Coronary artery (tissue), 2 donors: ENCODE results near the gene DIP2B.

Experiments used
- DNase-seq: peaks from one replicate; pipeline ENCODE4 v3.0.0-alpha.2; 2017; ENCODE audit warnings: low spot score
- H3K27ac ChIP-seq, 2 donors: fragments of 200-600 bp; sonication (generic); one replicate each; pipeline ENCODE4 v1.5.1; 2016 to 2019
- H3K4me3 ChIP-seq: fragments of 200-600 bp; sonication (generic); 2 replicates; pipeline ENCODE4 v1.5.1; 2016; ENCODE audit warnings: mild to moderate bottlenecking, moderate library complexity
- CTCF ChIP-seq: fragments of 200-600 bp; sonication (generic); IDR thresholded peaks from one replicate; pipeline ENCODE4 v1.5.1; 2019; ENCODE audit warnings: antibody characterized with exemption

The DIP2B gene

GRCh38 chr12:50584135-50584534, 79.3 kb downstream of the DIP2B start:
- no peak for TF ChIP-seq CTCF
- Histone ChIP-seq H3K27ac (no peak overlapping the region), H3K4me3 (no peak overlapping the region)
- DNase-seq, result no peak

- no peak overlapping the region for H3K4me3 ChIP-seq
- DNase-seq, result no peak
- no peak overlapping the region for H3K27ac ChIP-seq
- no peak for TF ChIP-seq CTCF
These were observed 85.1 kb downstream of the DIP2B start for GRCh38 chr12:50589650-50590435.

GRCh38 chr12:50590869-50591268, 86.1 kb downstream of the DIP2B start:
- Histone ChIP-seq H3K27ac (no peak overlapping the region), H3K4me3 (no peak overlapping the region)
- DNase-seq, result no peak
- TF ChIP-seq CTCF, result no peak

- DNase-seq, result no peak
- Histone ChIP-seq H3K27ac (no peak overlapping the region), H3K4me3 (no peak overlapping the region)
- no peak for TF ChIP-seq CTCF
These were observed 90.9 kb downstream of the DIP2B start for GRCh38 chr12:50595667-50596066.

- no peak for DNase-seq
- TF ChIP-seq CTCF, result no peak
- no peak overlapping the region for H3K27ac ChIP-seq
- no peak overlapping the region for H3K4me3 ChIP-seq
These were observed 92.7 kb downstream of the DIP2B start for GRCh38 chr12:50597200-50598195.

- Histone ChIP-seq H3K4me3 (no peak overlapping the region), H3K27ac (no peak overlapping the region)
- TF ChIP-seq CTCF, result no peak
- DNase-seq, result no peak
These were observed 93.6 kb downstream of the DIP2B start for GRCh38 chr12:50598321-50598862.
